CD14-positive monocyte (primary cell): ENCODE measurements around the gene USP9X. TPM values are rescaled to one million over a fixed set of nuclear protein-coding genes. Genes with fewer than 3 reads are reported as not detected.

Experiments used
- DNase-seq, 3 donors: peaks; one replicate each; pipeline ENCODE4 v3.0.0-alpha.2; 2011 to 2022
- H2AFZ ChIP-seq: 2 replicates; pipeline ENCODE4 v1.6.0; 2012; ENCODE audit warnings: mild to moderate bottlenecking, low read depth, low read length, inconsistent platforms; ENCODE audit not compliant: insufficient read depth, poor library complexity, severe bottlenecking
- H3K27ac ChIP-seq, 2 donors: 1 replicate in 1 of 2; 2 replicates in 1 of 2; pipeline ENCODE4 v1.5.1; 2012 to 2013; ENCODE audit warnings: low read length in 2 of 2, control low read depth in 1 of 2, inconsistent platforms in 1 of 2, low read depth in 1 of 2, mild to moderate bottlenecking in 1 of 2
- H3K27me3 ChIP-seq, 2 donors: one replicate each; pipeline versions ENCODE4 v1.6.0 to v1.6.1; 2011 to 2013; ENCODE audit warnings: low read length in 2 of 2; ENCODE audit not compliant: control insufficient read depth in 2 of 2, insufficient read depth in 2 of 2
- H3K36me3 ChIP-seq, 2 donors: replicated peaks in 1 of 2; 1 replicate in 1 of 2; 2 replicates in 1 of 2; pipeline versions ENCODE4 v1.5.1 to v1.6.1; 2012 to 2013; ENCODE audit warnings: low read length in 2 of 2, control low read depth in 1 of 2, inconsistent platforms in 1 of 2, mild to moderate bottlenecking in 1 of 2; ENCODE audit not compliant: insufficient read depth in 2 of 2, control insufficient read depth in 1 of 2
- H3K4me1 ChIP-seq, 2 donors: 1 replicate in 1 of 2; 2 replicates in 1 of 2; pipeline versions ENCODE4 v1.5.1 to v1.6.1; 2012 to 2013; ENCODE audit warnings: low read length in 2 of 2, control low read depth in 1 of 2, inconsistent platforms in 1 of 2, mild to moderate bottlenecking in 1 of 2, moderate library complexity in 1 of 2; ENCODE audit not compliant: insufficient read depth in 2 of 2, control insufficient read depth in 1 of 2
- H3K4me2 ChIP-seq: replicated peaks from 2 replicates; pipeline ENCODE3; 2012; ENCODE audit warnings: low read length, moderate library complexity, mild to moderate bottlenecking; ENCODE audit not compliant: poor library complexity, severe bottlenecking; ENCODE audit errors: extremely low read depth
- H3K4me3 ChIP-seq, 3 experiments: fragments of 200-600 bp in 1 of 3; sonication (generic) in 1 of 3; replicated peaks in 1 of 3; 1 replicate in 2 of 3; 2 replicates in 1 of 3; pipeline ENCODE4 v1.5.1; 2011 to 2013; ENCODE audit warnings: low read length in 3 of 3, mild to moderate bottlenecking in 3 of 3, control low read depth in 2 of 3, low read depth in 2 of 3, inconsistent platforms in 1 of 3, moderate library complexity in 1 of 3
- H3K79me2 ChIP-seq: 2 replicates; pipeline ENCODE4 v1.6.0; 2012; ENCODE audit warnings: mild to moderate bottlenecking, control low read depth, inconsistent platforms, low read length, moderate library complexity; ENCODE audit not compliant: insufficient read depth
- H3K9ac ChIP-seq: 2 replicates; pipeline ENCODE4 v1.6.0; 2017; ENCODE audit warnings: low read length, mild to moderate bottlenecking; ENCODE audit not compliant: insufficient read depth, poor library complexity, severe bottlenecking
- H3K9me3 ChIP-seq, 2 donors: replicated peaks in 1 of 2; 1 replicate in 1 of 2; 2 replicates in 1 of 2; pipeline versions ENCODE4 v1.5.1 to v1.6.1; 2012 to 2013; ENCODE audit warnings: low read length in 2 of 2, control low read depth in 1 of 2; ENCODE audit not compliant: control insufficient read depth in 1 of 2, insufficient read depth in 1 of 2
- H4K20me1 ChIP-seq: 2 replicates; pipeline ENCODE4 v1.6.0; 2012; ENCODE audit warnings: mild to moderate bottlenecking, low read length, control low read depth, moderate library complexity; ENCODE audit not compliant: insufficient read depth
- H3K27ac Mint-ChIP-seq, 7 donors: one replicate each; pipeline ENCODE4 v1.8.0; 2020; ENCODE audit warnings: mild to moderate bottlenecking in 7 of 7, mixed read lengths in 7 of 7, moderate library complexity in 6 of 7, inconsistent platforms in 2 of 7
- H3K27me3 Mint-ChIP-seq, 3 donors: one replicate each; pipeline ENCODE4 v1.8.0; 2021 to 2022; ENCODE audit warnings: low read depth in 3 of 3, mild to moderate bottlenecking in 3 of 3, mixed read lengths in 3 of 3, moderate library complexity in 3 of 3, inconsistent platforms in 1 of 3
- H3K36me3 Mint-ChIP-seq, 2 donors: one replicate each; pipeline ENCODE4 v1.8.0; 2020; ENCODE audit warnings: mixed read lengths in 2 of 2, inconsistent platforms in 1 of 2, mild to moderate bottlenecking in 1 of 2
- H3K4me1 Mint-ChIP-seq: one replicate; pipeline ENCODE4 v1.8.0; 2020; ENCODE audit warnings: mild to moderate bottlenecking, mixed read lengths
- H3K4me3 Mint-ChIP-seq, 2 donors: one replicate each; pipeline ENCODE4 v1.8.0; 2020; ENCODE audit warnings: mild to moderate bottlenecking in 2 of 2, mixed read lengths in 2 of 2, moderate library complexity in 1 of 2
- H3K9me3 Mint-ChIP-seq, 7 donors: one replicate each; pipeline ENCODE4 v1.8.0; 2020 to 2022; ENCODE audit warnings: mixed read lengths in 7 of 7, mild to moderate bottlenecking in 6 of 7, moderate library complexity in 6 of 7, inconsistent platforms in 2 of 7
- CTCF ChIP-seq: fragments of 200-600 bp; IDR thresholded peaks from one replicate; pipeline ENCODE4 v1.8.0; 2022; ENCODE audit warnings: antibody characterized with exemption, mild to moderate bottlenecking
- WGBS: methylation state at CpG from one replicate; pipeline ENCODE4 v1.1.5; 2013; ENCODE audit warnings: missing lambda C conversion rate; ENCODE audit not compliant: insufficient coverage; 5-methylcytosine and 5-hydroxymethylcytosine counted together
- intact Hi-C, 2 donors: fragments of 100-400 bp; cut with micrococcal nuclease; formaldehyde crosslinking; loops; one replicate each; pipeline versions ENCODE4 v1.15.0 to v1.15.1; 2023
- polyA plus RNA-seq, 3 donors: library from polyadenylated mRNA; depleted of rRNA in 1 of 3; unstranded in 2 of 3; stranded (reverse) in 1 of 3; fragments of 300-500 nt in 2 of 3; fragments of >200 nt in 1 of 3; fragmentation: Illumina TruSeq in 2 of 3; gene quantifications; 1 replicate in 2 of 3; 2 replicates in 1 of 3; pipeline ENCODE4 v1.2.3, GENCODE V29; 2012 to 2021

Gene USP9X
- polyA plus RNA-seq, 3 donors: 8.3 to 16.1 (median 9.6) TPM

GRCh38 chrX:41258871-41259270, 173.6 kb downstream of the USP9X start:
- WGBS: no CpG with 5 or more reads among the region's 14 CpGs
- Histone ChIP-seq H4K20me1 (no peaks in the 10 kb centered on the region), H3K36me3 (no peaks in the 10 kb centered on the region), H2AFZ (no peak overlapping the region), H3K27me3 (no peaks in the 10 kb centered on the region), H3K9me3 (no peaks in the 10 kb centered on the region), H3K9ac (no peak overlapping the region), H3K4me1 (peaks cover 0 to 3% of the 10 kb centered on the region in 2 donors), H3K4me3 (no peak overlapping the region), H3K4me2 (no peak overlapping the region), H3K79me2 (no peaks in the 10 kb centered on the region), H3K27ac (no peak overlapping the region)
- peaks cover 2 to 12% (median 5%) of the 10 kb centered on the region in 7 donors for H3K9me3 Mint-ChIP-seq
- H3K27ac Mint-ChIP-seq: no peak overlapping the region
- peaks cover 5% of the 10 kb centered on the region for H3K4me1 Mint-ChIP-seq
- DNase-seq: no peak
- TF ChIP-seq CTCF: no peak
- no peaks in the 10 kb centered on the region for H3K36me3 Mint-ChIP-seq
- intact Hi-C loops: no loop called here
- peaks cover 0 to 15% (median 0%) of the 10 kb centered on the region in 3 donors for H3K27me3 Mint-ChIP-seq
- no peak overlapping the region for H3K4me3 Mint-ChIP-seq

- no peak for TF ChIP-seq CTCF
- Mint-ChIP-seq H3K9me3 (peaks cover 2 to 12% (median 5%) of the 10 kb centered on the region in 7 donors), H3K4me3 (no peak overlapping the region), H3K36me3 (no peaks in the 10 kb centered on the region), H3K27me3 (peaks cover 0 to 16% (median 0%) of the 10 kb centered on the region in 3 donors), H3K27ac (no peak overlapping the region), H3K4me1 (peaks cover 4% of the 10 kb centered on the region)
- Histone ChIP-seq H3K9ac (no peak overlapping the region), H3K4me3 (no peak overlapping the region), H3K4me2 (no peak overlapping the region), H3K36me3 (no peaks in the 10 kb centered on the region), H3K27ac (no peak overlapping the region), H4K20me1 (no peaks in the 10 kb centered on the region), H3K79me2 (no peaks in the 10 kb centered on the region), H3K27me3 (no peaks in the 10 kb centered on the region), H2AFZ (no peak overlapping the region), H3K4me1 (peaks cover 0 to 3% of the 10 kb centered on the region in 2 donors), H3K9me3 (no peaks in the 10 kb centered on the region)
- no peak for DNase-seq
- intact Hi-C loops: no loop called here
- WGBS: 94% methylated on average over 3 of the region's 13 CpGs
Measured at GRCh38 chrX:41259516-41259915, 174.3 kb downstream of the USP9X start.
